ENCODE results near the gene CPPED1. TPM values are rescaled to one million over a fixed set of nuclear protein-coding genes. Genes with fewer than 3 reads are reported as not detected.

The CPPED1 gene
- total and polyA plus RNA-seq, 10 donors, result 10.0 to 66.3 (median 45.4) TPM

GRCh38 chr16:12646490-12647274 lies 157.0 kb downstream of the CPPED1 start:
- no peak for TF ChIP-seq CTCF (IDR thresholded peaks at IDR 0.05 in 8 of 11, conservative IDR thresholded peaks at IDR 0.05 in 3 of 11)
- no peak for TF ChIP-seq POLR2A (IDR thresholded peaks at IDR 0.05)
- TF ChIP-seq POLR2AphosphoS5 (IDR thresholded peaks at IDR 0.05), result peak in 1 of 3 donors; percentile 5
- 22 to 40% (median 32%) methylated on average over 9 to 10 of the region's 10 CpGs for WGBS, 5 donors
- Histone ChIP-seq H3K27ac (no peak overlapping the region), H3K4me3 (no peak overlapping the region), H3K4me1 (peaks cover 0 to 6% (median 2%) of the 10 kb centered on the region in 6 donors), H3K36me3 (no peaks in the 10 kb centered on the region), H3K27me3 (replicated peaks in 1 of 7) (no peaks in the 10 kb centered on the region), H3K9me3 (peaks cover 0 to 13% (median 0%) of the 10 kb centered on the region in 8 donors)
- no peak for DNase-seq
- intact Hi-C loops (cut with DNase I; ENCODE audit: low total_unique reads), result no loop called here

DNA sequence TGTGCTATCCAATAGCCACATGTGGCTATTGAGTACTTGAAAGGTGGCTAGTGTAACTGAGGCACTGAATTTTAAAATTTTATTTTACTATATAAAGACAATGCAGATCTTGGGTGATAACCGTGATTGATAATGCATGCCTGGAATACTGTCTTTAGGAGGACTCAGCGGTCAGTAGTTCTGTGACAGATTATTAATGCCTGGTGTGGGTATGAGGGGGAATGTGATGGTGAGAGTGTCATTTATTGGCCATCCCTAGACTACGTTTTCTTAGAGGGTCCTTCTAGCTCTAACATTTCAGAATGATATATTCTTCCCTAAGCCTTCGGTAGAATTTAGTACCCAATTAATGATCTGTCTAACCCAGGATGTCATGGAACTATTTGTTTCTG lies 157.6 kb downstream of the CPPED1 start:
- Histone ChIP-seq H3K27ac (no peak overlapping the region), H3K4me1 (peaks cover 0 to 6% (median 2%) of the 10 kb centered on the region in 6 donors), H3K9me3 (peaks cover 0 to 13% (median 0%) of the 10 kb centered on the region in 8 donors), H3K27me3 (replicated peaks in 1 of 7) (no peaks in the 10 kb centered on the region), H3K36me3 (no peaks in the 10 kb centered on the region), H3K4me3 (no peak overlapping the region)
- intact Hi-C loops (cut with DNase I; ENCODE audit: low total_unique reads), result no loop called here
- WGBS, 5 donors, result 48 to 51% (median 51%) methylated on average over 4 of the region's 4 CpGs
- no peak for DNase-seq
- TF ChIP-seq POLR2AphosphoS5 (IDR thresholded peaks at IDR 0.05) (no peak), POLR2A (IDR thresholded peaks at IDR 0.05) (no peak), CTCF (IDR thresholded peaks at IDR 0.05 in 8 of 11, conservative IDR thresholded peaks at IDR 0.05 in 3 of 11) (no peak)

DNA sequence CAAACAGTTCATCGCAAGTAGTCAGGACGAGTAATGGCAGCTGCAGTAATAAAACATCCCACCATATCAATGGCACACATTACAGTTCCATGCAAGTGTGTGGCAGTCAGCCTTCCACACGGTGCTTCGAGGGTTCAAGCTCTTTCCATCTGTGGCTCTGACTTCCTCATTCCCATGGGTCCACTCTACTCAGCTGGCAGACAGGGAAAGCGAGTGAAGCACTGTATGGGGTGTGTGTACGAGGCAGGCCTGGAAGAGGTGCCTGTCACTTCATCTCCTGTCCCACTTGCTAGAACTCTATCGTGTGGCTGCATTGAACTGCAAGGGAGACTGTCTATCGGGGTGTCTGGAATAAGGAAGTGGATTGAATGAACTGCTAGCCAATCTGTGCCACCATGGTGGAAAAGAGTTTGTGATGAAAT lies 160.6 kb downstream of the CPPED1 start:
- Histone ChIP-seq H3K27me3 (replicated peaks in 1 of 7) (no peaks in the 10 kb centered on the region), H3K36me3 (no peaks in the 10 kb centered on the region), H3K9me3 (peaks cover 0 to 13% (median 0%) of the 10 kb centered on the region in 8 donors), H3K4me3 (no peak overlapping the region), H3K27ac (no peak overlapping the region), H3K4me1 (peaks cover 0 to 6% (median 2%) of the 10 kb centered on the region in 6 donors)
- intact Hi-C loops (cut with DNase I; ENCODE audit: low total_unique reads), result no loop called here
- TF ChIP-seq POLR2AphosphoS5 (IDR thresholded peaks at IDR 0.05), result no peak
- no peak for TF ChIP-seq POLR2A (IDR thresholded peaks at IDR 0.05)
- TF ChIP-seq CTCF (IDR thresholded peaks at IDR 0.05 in 8 of 11, conservative IDR thresholded peaks at IDR 0.05 in 3 of 11), result no peak
- WGBS, 5 donors, result 86 to 95% (median 92%) methylated on average over 8 of the region's 8 CpGs
- no peak for DNase-seq

DNA sequence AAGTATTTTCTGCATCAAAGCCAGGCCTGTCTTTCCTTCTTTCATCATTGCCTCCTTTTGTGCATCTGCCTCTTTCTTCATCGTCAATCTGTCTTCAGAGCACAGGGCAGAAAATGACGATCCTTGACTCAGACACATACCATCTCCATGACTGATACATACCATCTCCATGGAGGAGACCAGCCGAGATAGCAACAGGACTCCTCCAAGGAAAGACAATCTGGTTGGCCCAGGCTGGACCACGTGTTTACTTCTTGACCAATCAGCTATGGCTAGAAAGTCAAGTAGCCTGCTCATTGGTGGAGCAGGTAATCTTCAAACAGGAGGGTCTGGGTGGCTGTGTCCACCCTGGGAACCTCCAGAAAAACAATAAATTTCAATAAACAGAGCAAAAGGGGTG lies 164.6 kb downstream of the CPPED1 start:
- intact Hi-C loops (cut with DNase I; ENCODE audit: low total_unique reads), result no loop called here
- Histone ChIP-seq H3K27me3 (replicated peaks in 1 of 7) (peaks cover 0 to 7% (median 0%) of the 10 kb centered on the region in 7 donors), H3K4me1 (no peaks in the 10 kb centered on the region), H3K36me3 (no peaks in the 10 kb centered on the region), H3K9me3 (peaks cover 0 to 13% (median 0%) of the 10 kb centered on the region in 8 donors), H3K4me3 (no peak overlapping the region), H3K27ac (no peak overlapping the region)
- TF ChIP-seq CTCF (IDR thresholded peaks at IDR 0.05 in 8 of 11, conservative IDR thresholded peaks at IDR 0.05 in 3 of 11) (no peak), POLR2AphosphoS5 (IDR thresholded peaks at IDR 0.05) (no peak), POLR2A (IDR thresholded peaks at IDR 0.05) (no peak)
- 58 to 81% (median 64%) methylated on average over 3 to 4 of the region's 4 CpGs for WGBS, 5 donors
- no peak for DNase-seq

All from spleen (tissue), 11 donors.